ENCODE measurements around the gene S100A4.
"Not testable (repeated sequence)": the region's sequence is repeated elsewhere in the genome, so short reads cannot be mapped to it uniquely, and the experiment has no call there.

Gene S100A4

DNA sequence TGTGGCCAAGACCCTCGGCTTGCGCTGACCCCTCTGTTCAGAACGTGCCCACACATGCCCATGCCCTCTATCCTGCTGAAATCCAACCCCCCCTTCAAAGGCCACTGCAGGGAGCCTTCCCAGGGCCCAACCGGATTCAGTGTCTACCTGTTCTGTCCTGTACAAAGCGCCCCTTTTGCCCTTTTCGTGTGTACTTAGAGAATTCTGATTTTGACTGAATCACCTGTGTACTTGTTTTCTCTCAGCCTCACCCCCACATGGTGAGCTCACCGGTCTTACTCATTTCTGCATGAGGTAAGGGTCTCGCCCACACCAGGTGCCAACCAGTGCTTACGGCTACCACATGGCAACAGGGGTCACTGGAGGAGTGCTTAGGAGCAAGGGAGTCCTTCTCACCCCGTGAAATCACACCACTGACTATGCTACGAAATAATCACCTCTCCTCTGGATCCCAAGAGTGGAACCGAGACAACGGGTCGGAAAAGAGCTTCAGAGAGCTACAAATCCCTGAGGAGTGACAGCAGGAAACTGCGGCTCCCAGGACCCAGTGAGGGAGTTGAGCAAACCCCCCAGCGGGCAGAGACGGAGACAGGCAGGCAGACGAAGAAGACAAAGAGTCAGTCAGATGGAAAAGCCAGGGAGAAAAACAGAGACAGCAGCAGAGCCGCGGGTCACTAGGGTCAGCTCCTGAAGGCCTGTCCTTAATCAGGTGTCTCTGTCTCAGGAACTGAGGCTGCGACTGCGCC is 22.2 kb upstream of the S100A4 start:
- no peak for DNase-seq (ENCODE audit: low spot score)

DNA sequence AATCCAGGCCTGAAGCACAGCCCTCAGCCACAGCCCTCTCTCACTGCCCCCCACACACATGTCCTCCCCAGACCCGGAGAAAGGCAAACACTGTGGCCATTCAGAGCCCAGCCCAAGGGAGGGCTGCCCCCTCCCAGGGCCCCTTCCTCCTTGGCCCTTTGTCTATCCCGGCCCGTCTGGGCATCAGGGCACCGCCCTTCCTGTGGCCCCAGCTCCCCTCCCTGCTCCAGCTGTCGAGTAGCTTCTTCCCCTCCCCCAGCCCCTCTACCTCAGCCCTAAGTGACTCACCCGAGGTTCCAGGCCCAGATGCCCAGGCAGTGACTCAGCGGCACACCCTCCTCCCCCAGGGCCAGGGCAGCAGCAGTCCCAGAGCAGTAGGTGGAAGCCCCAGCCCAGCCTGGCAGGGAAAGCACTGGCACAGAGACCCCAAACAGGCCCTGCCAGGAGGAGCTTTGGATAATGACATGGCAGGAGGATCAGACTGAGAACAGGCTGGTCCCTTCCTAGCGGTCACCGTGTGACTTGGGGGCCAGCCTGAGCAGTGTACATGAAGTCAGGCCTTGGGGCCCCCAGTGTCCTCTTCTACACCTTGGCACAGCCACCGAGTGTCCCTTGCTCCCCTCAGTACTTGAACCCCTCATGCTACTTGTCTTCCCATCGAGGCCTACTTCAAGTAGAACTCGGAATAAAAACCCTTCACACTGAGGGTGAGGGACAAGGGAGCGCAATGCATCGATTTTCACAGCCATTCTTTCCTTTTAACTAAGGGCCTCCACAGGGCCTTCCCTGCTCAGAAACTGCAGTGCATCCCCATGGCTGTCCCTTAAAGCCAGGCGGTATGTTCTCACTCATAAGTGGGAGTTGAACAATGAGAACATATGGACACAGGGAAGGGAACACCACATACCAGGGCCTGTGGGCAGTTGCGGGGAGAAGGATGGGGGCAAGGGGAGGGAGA is 21.1 kb upstream of the S100A4 start:
- DNase-seq (ENCODE audit: low spot score): peak; percentile 78

DNA sequence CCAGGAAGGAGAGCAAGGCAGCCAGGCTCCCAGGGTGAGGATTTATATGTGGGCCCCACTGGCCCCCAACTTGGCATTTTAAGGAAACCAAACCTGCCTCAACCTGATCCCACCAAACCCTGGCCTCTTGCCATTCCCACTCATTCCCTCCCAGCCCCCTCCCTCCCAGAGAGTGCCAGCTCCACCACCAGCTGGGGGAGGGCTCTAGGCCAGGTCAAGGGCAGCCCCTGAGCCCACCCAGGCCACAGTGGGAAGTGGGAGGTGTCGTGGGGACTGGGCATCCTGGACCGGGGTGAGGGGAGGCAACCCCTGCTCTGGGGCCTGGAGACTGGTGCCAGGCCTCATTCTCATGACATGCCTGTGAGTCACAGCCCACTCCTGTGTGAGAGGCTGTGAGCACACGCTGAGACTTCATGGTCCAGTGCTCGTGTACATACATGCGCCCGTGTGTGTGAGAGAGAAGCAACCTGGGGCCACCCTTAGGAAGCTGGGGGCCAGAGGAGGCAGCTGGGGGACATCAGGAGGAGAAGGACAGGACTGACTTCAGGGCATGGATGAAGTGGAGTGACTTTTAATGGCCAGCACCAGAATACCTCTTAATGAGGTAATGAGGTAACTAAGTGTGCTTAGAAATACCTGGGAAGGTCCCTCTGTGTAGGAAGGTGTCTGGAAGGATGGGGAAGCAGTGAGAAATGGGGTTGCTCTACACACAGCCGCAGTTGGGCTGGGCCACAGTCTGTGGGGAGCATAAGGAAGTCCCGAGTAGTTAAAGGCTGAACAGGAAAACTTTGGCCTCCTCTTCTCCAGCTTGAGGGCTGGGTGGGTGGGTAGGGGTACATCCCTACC is 20.1 kb upstream of the S100A4 start, which contains the start of gene S100A2:
TSS of gene S100A2 (minus strand) at position 316 of the 846 bp plus-strand sequence. CDS start 1,967 bp downstream, outside the sequence.
- peak; percentile 47 for DNase-seq (ENCODE audit: low spot score)

DNA sequence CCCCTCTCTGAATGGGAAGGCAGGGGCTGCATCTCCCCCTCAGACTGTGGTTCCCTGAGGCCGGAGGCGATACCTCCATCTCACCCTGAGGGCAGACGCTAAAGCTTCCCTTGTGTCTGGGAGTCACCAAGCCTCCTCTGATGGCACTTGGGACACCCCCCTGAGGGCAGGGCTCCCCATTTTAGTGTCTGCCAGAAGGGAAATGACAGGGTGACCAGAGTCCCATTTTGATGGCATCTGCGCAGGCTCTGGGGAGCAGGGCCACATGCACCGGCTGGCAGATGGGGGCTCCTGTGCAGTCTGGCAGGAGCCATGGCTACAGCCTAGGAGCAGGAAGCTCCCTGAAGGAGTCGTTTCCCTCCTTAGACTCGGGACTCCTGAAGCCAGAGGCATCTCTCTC is 18.4 kb upstream of the S100A4 start:
- peak; percentile 44 for DNase-seq (ENCODE audit: low spot score)

DNA sequence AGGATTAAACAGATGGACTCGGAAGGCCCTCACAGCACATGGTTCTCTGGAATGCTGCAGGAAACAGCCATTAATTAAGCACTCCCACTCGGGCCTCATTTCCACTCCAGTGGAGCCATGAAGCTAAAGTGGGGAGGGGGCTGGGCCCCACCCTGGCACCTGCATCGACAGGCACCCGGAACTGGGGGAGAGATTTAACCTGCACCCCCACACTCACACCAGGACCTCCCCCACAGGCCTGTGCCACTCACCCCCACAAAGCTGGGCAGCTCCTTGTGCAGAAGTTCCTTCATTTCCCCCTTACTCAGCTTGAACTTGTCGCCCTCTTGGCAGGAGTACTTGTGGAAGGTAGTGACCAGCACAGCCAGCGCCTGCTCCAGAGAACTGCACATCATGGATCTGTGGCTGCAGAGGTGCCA is 17.9 kb upstream of the S100A4 start:
- no peak for DNase-seq (ENCODE audit: low spot score)

DNA sequence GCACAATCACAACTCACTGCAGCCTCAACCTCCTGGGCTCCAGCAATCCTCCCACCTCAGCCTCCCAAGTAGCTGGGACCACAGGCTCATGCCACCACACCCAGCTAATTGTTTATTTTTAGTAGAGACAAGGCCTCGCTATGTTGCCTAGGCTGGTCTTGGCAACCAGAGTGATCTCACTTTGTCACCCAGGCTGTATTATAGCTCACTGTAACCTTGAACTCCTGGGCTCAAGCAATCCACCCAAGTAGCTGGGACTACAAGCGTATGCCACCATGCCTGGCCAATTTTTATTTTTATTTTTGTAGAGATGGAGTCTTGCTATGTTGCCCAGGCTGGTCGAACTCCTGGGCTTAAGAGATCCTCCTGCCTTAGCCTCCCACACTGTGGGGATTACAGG is 16.4 kb upstream of the S100A4 start:
- not testable (repeated sequence) for DNase-seq (ENCODE audit: low spot score)

DNA sequence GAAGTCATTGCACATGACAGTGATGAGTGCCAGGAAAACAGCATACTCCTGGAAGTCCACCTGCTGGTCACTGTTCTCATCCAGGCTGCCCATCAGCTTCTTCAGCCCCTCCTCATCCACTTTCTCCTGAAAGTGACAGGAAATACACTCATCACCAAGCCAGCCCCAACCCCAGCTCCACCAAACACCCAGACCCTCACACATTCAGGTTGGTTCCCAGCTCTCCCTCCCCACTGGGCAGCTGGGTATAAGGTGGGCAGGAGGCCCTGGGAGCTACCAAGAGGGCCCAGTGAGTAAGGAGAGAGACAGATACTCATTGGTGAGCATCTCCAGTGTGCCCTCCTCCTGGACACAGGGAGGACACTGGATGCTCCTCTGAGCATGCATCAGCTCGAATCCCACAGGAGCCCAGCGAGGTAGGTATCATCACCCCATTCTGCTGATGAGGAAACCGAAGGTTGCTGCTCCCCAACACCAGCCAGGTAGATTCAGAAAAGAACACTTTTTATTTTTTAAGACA is 15.9 kb upstream of the S100A4 start:
- DNase-seq (ENCODE audit: low spot score): no peak

DNA sequence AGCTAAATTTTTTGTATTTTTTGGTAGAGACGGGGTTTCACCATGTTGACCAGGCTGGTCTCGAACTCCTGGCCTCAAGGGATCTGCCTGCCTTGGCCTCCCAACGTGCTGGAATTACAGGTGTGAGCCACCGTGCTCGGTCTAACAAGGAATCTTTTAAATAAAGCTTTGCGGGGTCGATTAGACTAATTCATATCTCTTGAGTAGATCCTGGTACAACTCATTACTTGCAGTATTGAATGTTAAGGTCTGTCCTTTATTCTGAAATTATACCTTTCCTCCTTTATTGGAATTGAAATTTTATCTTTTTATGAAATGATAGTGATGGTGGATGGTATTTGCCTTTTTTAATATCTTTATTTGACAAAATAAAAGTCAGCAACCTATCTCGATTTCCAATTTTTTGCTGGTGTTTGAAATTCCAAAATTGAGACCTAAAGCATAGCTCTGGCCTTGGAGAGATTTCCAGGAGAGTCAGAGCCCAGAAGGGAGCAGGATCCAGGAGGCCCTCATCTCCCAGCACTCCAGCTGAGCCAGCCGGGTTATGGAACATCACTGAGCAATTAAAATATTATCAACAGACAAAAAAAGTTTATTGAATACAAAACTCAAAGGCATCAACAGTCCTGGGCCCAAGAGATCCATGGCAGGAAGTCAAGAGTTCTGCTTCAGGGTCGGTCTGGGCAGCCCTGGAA is 15.3 kb upstream of the S100A4 start:
- no peak for DNase-seq (ENCODE audit: low spot score)

DNA sequence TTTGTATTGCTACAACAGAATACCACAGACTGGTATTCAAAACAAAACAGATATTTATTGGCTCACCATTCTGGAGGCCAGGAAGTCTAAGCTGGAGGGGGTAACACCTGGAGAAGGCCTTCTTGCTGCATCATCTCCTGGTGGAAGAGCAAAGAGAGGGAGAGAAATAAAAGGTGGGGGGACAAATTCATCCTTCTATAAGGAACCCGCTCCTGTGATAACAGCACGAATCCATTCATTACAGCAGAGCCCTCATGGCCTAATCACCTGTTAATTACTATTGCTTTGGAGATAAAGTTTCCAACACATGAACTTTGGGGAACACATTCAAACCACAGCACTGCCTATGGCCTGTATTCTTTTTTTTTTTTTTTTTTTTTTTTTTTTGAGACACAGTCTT is 14.6 kb upstream of the S100A4 start:
- no peak for DNase-seq (ENCODE audit: low spot score)

DNA sequence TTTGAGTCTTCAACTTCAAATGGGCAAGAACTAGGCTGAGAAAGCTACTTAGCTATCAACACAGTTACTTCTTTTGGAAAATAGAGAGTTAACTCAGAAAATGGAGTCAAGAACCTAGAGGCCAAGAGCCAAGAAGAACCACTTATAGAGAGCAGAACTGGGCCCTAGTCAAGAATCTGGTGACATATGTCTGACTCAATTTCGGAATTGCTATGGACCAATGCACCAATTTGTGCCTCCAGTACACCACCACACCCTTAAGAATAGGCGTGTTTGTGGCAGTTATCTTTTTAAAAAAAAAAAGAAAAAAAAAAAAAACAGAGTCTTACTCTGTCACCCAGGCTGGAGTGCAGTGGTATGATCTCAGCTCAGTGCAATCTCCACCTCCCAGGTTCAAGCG is 12.3 kb upstream of the S100A4 start:
- DNase-seq (ENCODE audit: low spot score): no peak

DNA sequence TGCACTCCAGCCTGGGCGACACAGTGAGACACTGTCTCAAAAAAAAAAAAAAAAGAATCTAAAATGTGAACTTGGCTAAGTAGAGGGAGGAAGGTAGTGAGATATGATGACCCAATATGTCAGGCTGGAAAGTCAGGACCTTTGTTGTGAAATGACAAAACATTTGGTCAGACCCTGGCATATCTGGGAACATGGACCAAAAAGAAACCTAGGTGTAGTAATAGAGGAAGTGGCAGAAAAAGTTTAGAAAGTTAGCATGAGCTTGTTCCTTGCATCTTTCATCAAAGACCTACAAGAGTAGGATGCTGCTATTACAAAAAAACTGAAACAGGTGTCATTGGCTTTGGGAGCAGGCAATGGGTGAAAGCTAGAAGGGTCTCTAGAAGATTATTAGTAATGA is 10.7 kb upstream of the S100A4 start:
- no peak for DNase-seq (ENCODE audit: low spot score)

DNA sequence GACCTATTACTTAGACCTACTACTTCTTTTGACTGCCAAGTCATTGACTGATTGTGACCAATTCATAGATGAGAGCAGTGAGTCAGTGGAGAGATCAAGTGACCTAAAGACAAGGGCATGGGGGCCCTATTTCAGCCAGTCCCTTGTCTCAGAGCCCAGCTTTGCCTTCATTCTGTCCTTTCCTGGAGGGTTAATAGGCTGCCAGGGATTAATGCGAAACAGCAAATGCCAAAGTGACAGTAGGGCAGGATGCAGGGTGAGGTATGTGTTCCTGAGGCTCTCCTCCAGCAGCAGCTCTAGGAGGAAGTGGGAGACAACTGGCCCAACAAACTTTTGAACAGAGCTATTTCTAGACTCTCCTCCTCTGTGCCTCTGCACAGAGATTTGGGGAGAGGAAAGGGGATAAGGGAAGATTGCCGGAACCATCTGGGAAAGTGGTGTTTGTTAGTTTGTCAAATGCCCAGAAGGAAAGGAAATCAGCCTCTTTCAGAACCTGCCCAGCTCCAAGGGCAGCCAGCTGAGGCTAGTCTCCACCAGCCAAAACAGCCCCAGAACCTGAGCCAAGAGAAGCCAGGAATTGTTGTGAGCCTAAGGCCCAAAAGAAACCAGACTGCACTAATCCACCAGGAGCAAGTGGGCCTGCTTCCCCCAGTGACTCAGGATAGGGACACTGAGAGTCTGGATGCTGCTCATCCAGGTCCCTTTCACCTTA is 8.4 kb upstream of the S100A4 start:
- no peak for DNase-seq (ENCODE audit: low spot score)

DNA sequence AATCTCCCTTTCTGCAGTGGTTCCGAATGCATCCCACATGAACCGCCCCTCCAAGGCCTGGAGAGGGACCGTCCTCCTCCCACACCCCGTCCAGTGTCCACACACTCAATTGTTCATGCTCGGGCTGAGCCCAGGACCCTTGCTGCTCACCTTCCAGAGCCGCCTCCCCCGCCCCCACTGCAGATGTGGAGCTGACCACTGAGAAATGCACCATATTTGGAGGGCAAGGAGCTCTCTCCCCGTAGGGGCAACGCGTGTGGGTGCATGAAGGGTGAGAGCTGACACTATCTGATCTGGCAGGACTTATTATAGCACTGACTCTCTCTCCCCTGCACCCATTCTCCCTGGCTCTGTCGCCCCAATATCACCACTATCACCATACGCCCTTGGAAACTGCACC is 7.5 kb upstream of the S100A4 start:
- no peak for DNase-seq (ENCODE audit: low spot score)

DNA sequence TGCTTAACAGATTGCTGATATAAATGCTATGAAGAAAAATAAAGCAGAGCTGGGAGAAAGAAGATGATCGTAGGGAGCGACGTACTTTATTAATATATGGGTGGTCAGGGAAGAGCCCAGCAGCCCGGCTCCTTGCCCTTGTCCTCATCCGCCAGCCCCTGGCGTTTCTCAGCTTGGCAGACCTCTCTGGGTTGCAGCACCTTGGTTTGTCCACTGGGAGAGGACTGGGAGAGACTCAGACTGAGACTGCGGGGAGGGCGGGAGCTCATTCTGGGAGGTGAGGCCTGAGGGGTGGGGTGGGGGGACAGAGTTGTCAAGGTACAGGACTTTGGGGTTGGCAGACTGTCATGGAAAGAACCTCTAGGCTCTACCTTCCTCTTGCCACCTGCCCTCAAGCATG is 6.7 kb upstream of the S100A4 start:
- no peak for DNase-seq (ENCODE audit: low spot score)

DNA sequence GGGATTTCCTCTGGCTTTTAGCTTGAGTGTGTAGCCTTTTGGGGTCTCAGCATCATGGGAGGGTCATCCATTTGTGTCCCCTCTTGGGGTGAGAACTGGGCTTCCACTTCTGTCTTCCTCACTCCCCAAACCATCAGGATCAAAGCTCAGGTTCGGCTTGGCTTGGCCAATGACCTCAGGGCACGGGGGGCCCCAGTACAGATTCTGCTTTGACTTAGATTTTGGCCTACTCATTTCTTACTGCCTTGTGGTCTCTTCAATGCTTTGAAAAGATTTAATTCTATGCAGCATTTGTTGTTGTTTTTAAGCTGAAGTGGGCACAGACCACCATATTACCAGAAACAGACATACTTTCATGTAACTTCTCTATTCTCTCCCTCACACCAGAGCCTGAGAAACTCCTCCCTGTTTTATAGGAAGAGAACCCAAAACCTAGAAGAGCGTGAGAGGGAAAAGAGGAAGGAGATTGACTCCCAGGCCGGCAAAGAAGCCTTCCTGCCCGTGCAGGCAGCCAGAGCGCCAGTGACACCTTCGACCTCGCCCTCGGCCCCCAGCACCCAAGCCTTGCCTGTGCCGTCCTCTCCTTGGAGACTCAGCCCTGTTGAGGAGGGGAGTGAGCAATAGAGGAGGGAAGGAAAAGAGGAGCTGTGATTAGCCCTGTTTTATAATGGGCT is 5.4 kb upstream of the S100A4 start:
- DNase-seq (ENCODE audit: low spot score): no peak

DNA sequence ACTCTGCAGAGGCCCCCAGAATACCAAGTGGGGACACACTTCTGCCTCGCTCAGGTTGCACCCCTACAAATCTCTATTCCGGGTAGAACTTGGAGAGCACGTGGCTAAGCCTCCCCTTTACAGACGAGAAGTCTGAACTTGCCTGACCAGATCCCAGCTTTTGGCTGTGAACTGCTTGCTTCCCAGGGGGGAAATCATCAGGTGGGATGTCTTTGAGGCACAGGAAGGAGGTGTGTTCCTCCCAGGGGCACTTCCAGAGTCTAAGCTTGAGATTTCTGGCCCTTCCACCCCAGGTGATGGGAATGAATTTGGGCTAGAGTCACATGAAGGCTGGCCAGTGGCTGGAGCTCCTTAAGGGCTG is 4.8 kb upstream of the S100A4 start:
- DNase-seq (ENCODE audit: low spot score): no peak

DNA sequence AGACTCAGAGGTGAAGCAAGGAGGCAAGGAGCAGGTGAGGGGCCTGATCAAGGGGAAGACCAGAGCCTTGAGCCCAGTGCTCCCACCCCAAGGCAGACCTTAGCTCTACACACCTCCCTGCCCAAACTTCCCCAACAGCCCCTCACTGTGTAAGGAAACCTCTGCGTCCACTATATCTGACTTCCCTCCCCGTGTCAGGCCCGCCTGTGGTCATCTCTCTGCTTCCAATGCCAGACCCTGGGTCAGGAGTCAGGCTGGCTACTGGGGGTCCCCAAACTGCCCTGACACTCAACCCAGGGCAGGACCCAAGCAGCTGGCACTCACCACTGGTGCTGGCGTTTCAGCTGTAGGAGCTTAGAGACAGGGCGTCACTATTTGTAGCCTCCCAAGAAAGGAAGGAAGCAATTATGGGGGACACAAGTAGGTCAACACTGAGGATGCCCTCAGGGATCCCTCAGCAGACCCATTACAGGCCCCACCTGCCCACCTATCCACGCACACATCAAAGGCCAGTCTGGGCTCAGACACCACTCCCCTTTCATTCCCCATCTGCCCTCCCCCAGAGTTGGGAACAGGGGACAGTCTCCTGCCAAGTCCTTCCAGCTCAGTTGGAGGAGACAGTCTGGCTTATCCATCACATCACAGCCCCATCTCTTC is 4.3 kb upstream of the S100A4 start:
- DNase-seq (ENCODE audit: low spot score): no peak

DNA sequence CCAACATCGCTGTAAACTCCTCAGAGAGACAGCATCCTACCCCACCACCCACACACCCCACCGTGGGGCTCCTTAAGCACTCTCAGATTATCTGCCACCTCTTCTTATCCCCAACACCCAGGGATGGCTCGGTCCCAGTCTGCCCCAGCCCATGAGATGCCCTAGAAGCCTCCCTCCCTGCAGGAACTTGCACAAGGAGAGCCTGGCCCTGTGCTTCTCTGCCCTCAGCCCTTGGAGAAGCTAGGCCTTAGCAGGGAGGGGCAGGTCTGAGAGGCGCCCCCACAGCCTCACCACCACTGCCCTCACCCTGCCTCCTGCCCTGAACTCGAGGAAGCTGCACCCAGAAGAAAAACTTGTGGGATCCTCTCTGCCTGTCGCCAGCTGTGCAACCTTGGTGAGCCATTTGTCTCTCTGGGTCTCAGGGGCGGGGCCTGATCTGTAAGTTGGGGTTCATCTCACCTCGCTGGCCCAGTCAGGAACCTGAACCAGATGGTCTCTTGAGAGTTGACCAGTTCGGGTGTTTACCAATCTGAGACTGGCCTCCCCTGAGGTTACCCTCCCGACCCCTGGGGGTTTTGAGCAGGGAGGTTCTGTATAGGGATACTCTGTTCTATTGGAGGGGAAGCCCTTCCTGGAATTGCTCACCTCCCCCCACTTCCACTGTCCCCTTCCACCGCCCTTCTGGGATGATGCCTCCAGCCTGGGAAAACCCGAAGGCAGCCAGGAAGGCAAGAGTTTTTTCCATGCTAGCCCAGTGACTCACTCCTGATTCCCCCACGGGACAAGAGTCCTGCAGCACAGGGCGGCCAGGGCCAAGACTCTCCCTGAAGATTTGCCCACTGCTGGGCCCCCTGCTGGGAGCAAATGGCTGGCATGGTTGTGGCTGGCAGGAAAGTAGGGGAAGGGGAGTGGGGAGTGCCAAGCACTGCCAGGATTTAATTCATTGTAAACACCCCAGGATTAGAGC is 3.4 kb upstream of the S100A4 start, which contains the start of gene S100A3:
TSS of gene S100A3 (minus strand) at position 537 of the 967 bp plus-strand sequence. CDS start 773 bp downstream, outside the sequence.
- DNase-seq (ENCODE audit: low spot score): no peak

Measured in ecto neural progenitor cell (in vitro differentiated cells).